Caco-2 (cell line): Measurements from ENCODE around the gene PNP. TPM values are rescaled to one million over a fixed set of nuclear protein-coding genes. Genes with fewer than 3 reads are reported as not detected.

Experiments
- BruUV-seq: library from RNA; stranded (reverse); fragments of 400-500 nt; replicated peaks from 2 replicates; lab custom pipeline; 2021; lab: Mats Ljungman, UMichigan
- CTCF ChIA-PET: fragments of 300-600 bp; sonication (Branson Sonifier 250); formaldehyde crosslinking; loops from one replicate; lab custom pipeline; 2022; ENCODE audit warnings: antibody characterized with exemption; lab: Charles Lee
- POLR2A ChIA-PET: fragments of 300-600 bp; sonication (Branson Sonifier 250); formaldehyde crosslinking; loops from one replicate; lab custom pipeline; 2022; ENCODE audit warnings: antibody characterized with exemption; lab: Charles Lee
- DNase-seq, 2 experiments: peaks; one replicate each; pipeline versions ENCODE4 v3.0.0 to v3.0.0-alpha.2; 2020 to 2022
- H3K27me3 ChIP-seq: replicated peaks from 2 replicates; pipeline ENCODE4 v1.6.0; 2011; ENCODE audit warnings: low read length; ENCODE audit not compliant: control insufficient read depth, insufficient read depth
- H3K36me3 ChIP-seq: 2 replicates; pipeline ENCODE4 v1.5.1; 2011; ENCODE audit warnings: low read length; ENCODE audit not compliant: control insufficient read depth, insufficient read depth
- H3K4me1 ChIP-seq: fragments of 250-450 bp; sonication (Bioruptor Pico); 2 replicates; pipeline ENCODE4 v1.5.1; 2020; ENCODE audit warnings: mild to moderate bottlenecking
- H3K4me3 ChIP-seq: 2 replicates; pipeline ENCODE4 v1.5.1; 2011; ENCODE audit warnings: low read depth, mild to moderate bottlenecking, control low read depth, low read length
- H3K9me3 ChIP-seq: fragments of 250-450 bp; sonication (Bioruptor Pico); 2 replicates; pipeline ENCODE4 v1.5.1; 2020; ENCODE audit warnings: mild to moderate bottlenecking, moderate library complexity
- H3K27ac Mint-ChIP-seq: one replicate; pipeline ENCODE4 v1.8.0; 2022; ENCODE audit warnings: mixed read lengths; ENCODE audit not compliant: unreplicated experiment
- H3K27me3 Mint-ChIP-seq: one replicate; pipeline ENCODE4 v1.8.0; 2022; ENCODE audit warnings: mixed read lengths; ENCODE audit not compliant: insufficient read depth, unreplicated experiment
- H3K36me3 Mint-ChIP-seq: one replicate; pipeline ENCODE4 v1.8.0; 2022; ENCODE audit warnings: mild to moderate bottlenecking, mixed read lengths; ENCODE audit not compliant: insufficient read depth, unreplicated experiment
- H3K4me1 Mint-ChIP-seq: one replicate; pipeline ENCODE4 v1.8.0; 2022; ENCODE audit warnings: low read depth, mixed read lengths; ENCODE audit not compliant: unreplicated experiment
- H3K4me3 Mint-ChIP-seq: one replicate; pipeline ENCODE4 v1.8.0; 2022; ENCODE audit warnings: mild to moderate bottlenecking, moderate library complexity, mixed read lengths; ENCODE audit not compliant: unreplicated experiment
- H3K9me3 Mint-ChIP-seq: one replicate; pipeline ENCODE4 v1.8.0; 2022; ENCODE audit warnings: mixed read lengths; ENCODE audit not compliant: unreplicated experiment
- CTCF ChIP-seq, 2 experiments: fragments of 200-600 bp in 1 of 2; IDR thresholded peaks; 1 replicate in 1 of 2; 2 replicates in 1 of 2; pipeline versions ENCODE4 v1.5.1 to v1.8.0; 2011 to 2022; ENCODE audit warnings: antibody characterized with exemption in 1 of 2, control low read depth in 1 of 2, inconsistent platforms in 1 of 2, low read depth in 1 of 2, low read length in 1 of 2, mild to moderate bottlenecking in 1 of 2, moderate library complexity in 1 of 2; ENCODE audit not compliant: insufficient read depth in 1 of 2, severe bottlenecking in 1 of 2, unreplicated experiment in 1 of 2
- intact Hi-C: fragments of 100-400 bp; cut with micrococcal nuclease; formaldehyde crosslinking; loops from one replicate; pipeline ENCODE4 v1.10.0; 2022; ENCODE audit not compliant: unreplicated experiment
- total RNA-seq: library from RNA; stranded (reverse); gene quantifications from 2 replicates; pipeline ENCODE4 v1.2.3, GENCODE V29; 2022

PNP gene
- total RNA-seq, 1 experiment from 2014 or later, result 59.1 TPM

DNA sequence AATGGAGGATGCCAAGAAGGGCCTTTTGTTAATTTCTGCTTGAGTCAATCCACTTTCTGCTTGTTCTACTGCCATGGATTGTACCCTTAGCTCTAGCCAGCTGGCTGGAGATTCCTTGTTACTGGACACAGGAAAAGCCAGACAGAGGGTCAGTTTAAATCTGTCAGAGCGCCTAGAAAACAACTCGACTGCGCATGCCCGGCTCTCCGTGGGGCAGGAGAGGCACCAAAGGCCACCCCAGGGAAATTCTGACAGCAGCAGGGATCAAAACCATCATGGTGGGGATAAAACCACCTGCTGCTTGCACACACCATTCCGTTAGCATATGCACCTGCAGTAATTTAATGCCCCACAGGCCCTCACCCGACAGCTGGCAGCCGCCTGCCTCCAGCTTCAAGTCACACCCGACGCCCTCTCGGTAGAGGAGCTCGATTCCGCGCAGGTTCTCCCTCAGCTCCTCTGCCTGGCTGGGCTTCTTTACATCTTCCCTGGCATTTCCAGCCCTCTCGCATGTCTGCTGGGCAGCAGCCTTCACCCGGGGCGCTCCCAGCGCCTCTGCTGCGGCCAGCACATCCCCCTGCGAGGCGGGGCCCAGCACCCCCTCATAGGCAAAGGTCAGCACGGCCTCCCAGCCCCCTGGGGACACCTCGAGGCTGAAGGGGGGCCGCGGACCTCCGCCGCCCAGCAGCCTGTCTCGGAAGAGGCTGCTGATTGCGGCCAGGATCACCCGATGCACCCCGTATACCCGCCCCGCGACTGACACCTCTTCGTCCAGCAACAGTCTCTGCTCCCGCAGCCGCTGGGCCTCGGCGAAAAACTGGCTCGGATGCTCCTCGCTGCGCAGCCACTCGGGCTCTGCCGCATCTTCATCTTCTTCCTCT, 34.3 kb upstream of the PNP start:
- ChIA-PET POLR2A (no interaction called here), CTCF (no interaction called here)
- Mint-ChIP-seq H3K4me1 (no peaks in the 10 kb centered on the region), H3K36me3 (peaks cover 5% of the 10 kb centered on the region), H3K27me3 (no peaks in the 10 kb centered on the region), H3K27ac (no peak overlapping the region), H3K9me3 (no peaks in the 10 kb centered on the region), H3K4me3 (no peak overlapping the region)
- no peaks in the 10 kb centered on the region for H3K9me3 ChIP-seq
- DNase-seq, result no peak
- H3K4me1 ChIP-seq, result no peaks in the 10 kb centered on the region
- no TSS peak for BruUV-seq
- no peaks in the 10 kb centered on the region for H3K36me3 ChIP-seq
- TF ChIP-seq CTCF (IDR thresholded peaks at IDR 0.05; ENCODE audit: insufficient read depth in 1 of 2, low read depth in 1 of 2, low read length in 1 of 2, severe bottlenecking in 1 of 2, unreplicated experiment in 1 of 2), result no peak
- H3K4me3 ChIP-seq, result no peak overlapping the region
- no peaks in the 10 kb centered on the region for H3K27me3 ChIP-seq
- intact Hi-C loops, result no loop called here

- no peak for DNase-seq
- Mint-ChIP-seq H3K4me1 (no peaks in the 10 kb centered on the region), H3K4me3 (no peak within 1 kb of the TSS), H3K27me3 (no peaks in the 10 kb centered on the region), H3K9me3 (no peaks in the 10 kb centered on the region), H3K36me3 (peaks cover 5% of the 10 kb centered on the region), H3K27ac (no peak within 1 kb of the TSS)
- ChIA-PET CTCF (no interaction called here), POLR2A (no interaction called here)
- TF ChIP-seq CTCF (IDR thresholded peaks at IDR 0.05; ENCODE audit: insufficient read depth in 1 of 2, low read depth in 1 of 2, low read length in 1 of 2, severe bottlenecking in 1 of 2, unreplicated experiment in 1 of 2), result no peak
- no peaks in the 10 kb centered on the region for H3K36me3 ChIP-seq
- no peaks in the 10 kb centered on the region for H3K27me3 ChIP-seq
- intact Hi-C loops, result no loop called here
- H3K4me1 ChIP-seq, result no peaks in the 10 kb centered on the region
- BruUV-seq, result no TSS peak
- no peak within 1 kb of the TSS for H3K4me3 ChIP-seq
- no peaks in the 10 kb centered on the region for H3K9me3 ChIP-seq
Observed at GRCh38 chr14:20435582-20436362, 33.4 kb upstream of the PNP start, which contains the start of gene KLHL33. TSS of gene KLHL33 (minus strand) at chr14:20436166. CDS start at chr14:20435811, 355 bp downstream.

DNA sequence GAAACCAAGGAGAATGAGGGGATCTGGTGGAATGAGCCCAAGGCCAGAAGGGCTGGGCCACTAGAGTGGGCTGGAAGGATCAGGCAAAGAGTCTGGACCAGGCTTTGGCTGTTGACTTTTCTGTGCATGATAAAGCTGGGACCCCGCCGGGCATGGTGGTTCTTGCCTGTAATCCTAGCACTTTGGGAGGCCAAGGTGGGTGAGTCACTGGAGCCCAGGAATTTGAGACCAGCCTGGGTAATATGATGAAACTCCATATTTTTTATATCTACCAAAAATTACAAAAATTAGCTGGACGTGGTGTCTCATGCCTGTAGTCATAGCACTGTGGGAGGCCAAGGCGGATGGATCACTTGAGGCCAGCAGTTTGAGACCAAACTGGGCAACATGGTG, 32.8 kb upstream of the PNP start:
- no peak overlapping the region for H3K4me3 ChIP-seq
- H3K36me3 ChIP-seq, result no peaks in the 10 kb centered on the region
- no peaks in the 10 kb centered on the region for H3K9me3 ChIP-seq
- ChIA-PET POLR2A (no interaction called here), CTCF (no interaction called here)
- Mint-ChIP-seq H3K9me3 (no peaks in the 10 kb centered on the region), H3K4me3 (no peak overlapping the region), H3K27ac (no peak overlapping the region), H3K27me3 (no peaks in the 10 kb centered on the region), H3K4me1 (no peaks in the 10 kb centered on the region), H3K36me3 (peaks cover 5% of the 10 kb centered on the region)
- DNase-seq, result no peak
- no peaks in the 10 kb centered on the region for H3K4me1 ChIP-seq
- TF ChIP-seq CTCF (IDR thresholded peaks at IDR 0.05; ENCODE audit: insufficient read depth in 1 of 2, low read depth in 1 of 2, low read length in 1 of 2, severe bottlenecking in 1 of 2, unreplicated experiment in 1 of 2), result no peak
- no TSS peak for BruUV-seq
- intact Hi-C loops, result no loop called here
- H3K27me3 ChIP-seq, result no peaks in the 10 kb centered on the region
